Renal cortical epithelial cell (primary cell): ENCODE measurements around the gene PCNX1. TPM values are rescaled to one million over a fixed set of nuclear protein-coding genes. Genes with fewer than 3 reads are reported as not detected.
"Not testable (repeated sequence)": the region's sequence is repeated elsewhere in the genome, so short reads cannot be mapped to it uniquely, and the experiment has no call there.

ENCODE experiments used
- DNase-seq: peaks from one replicate; pipeline ENCODE4 v3.0.0-alpha.2; 2011; ENCODE audit warnings: low read depth
- total RNA-seq: library from RNA; depleted of rRNA; stranded (reverse); fragments of >200 nt; gene quantifications from 2 replicates; pipeline ENCODE4 v1.2.3, GENCODE V29; 2014

Gene PCNX1
- total RNA-seq, 1 donor from 2014 or later = 69.0 TPM

DNA sequence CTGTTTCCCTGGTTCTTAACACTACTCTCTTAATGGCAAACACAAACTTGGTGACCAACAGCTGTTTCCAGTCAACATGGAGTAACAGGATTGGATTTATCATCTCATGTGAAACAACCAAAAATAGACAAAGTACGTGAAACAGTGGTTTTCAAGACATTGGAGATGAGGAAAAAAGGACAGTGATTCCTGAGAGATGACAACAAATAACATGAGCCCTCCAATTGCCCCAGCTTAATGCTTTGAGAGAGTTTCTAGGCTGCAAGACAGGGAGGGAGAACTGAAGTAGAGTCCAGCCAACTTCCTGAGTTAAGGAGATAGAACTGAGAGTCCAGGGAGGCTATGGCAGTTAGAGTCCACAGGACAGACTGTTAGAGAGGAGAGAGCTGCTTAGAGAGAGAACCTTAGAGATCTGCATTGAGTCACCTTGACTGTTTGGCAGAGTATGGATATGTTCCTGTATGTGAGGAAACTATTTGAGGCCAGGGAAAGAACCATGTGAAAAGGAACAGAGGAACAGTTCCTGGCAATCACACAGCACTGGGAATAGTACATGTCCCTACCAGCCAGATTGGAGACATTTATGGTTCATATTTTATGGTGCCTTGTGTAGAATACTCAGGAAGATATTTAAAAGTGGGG is 106.4 kb downstream of the PCNX1 start:
- DNase-seq = no peak

DNA sequence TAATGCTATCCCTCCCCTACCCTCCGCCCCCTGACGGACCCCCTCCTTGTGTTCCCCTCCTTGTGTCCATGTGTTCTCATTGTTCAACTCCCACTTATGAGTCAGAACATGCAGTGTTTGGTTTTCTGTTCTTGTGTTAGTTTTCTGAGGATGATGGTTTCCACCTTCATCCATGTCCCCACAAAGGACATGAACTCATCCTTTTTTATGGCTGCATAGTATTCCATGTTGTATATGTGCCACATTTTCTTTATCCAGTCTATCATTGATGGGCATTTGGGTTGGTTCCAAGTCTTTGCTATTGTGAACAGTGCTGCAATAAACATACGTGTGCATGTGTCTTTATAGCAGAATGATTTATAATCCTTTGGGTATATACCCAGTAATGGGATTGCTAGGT is 112.7 kb downstream of the PCNX1 start:
- DNase-seq = not testable (repeated sequence)

DNA sequence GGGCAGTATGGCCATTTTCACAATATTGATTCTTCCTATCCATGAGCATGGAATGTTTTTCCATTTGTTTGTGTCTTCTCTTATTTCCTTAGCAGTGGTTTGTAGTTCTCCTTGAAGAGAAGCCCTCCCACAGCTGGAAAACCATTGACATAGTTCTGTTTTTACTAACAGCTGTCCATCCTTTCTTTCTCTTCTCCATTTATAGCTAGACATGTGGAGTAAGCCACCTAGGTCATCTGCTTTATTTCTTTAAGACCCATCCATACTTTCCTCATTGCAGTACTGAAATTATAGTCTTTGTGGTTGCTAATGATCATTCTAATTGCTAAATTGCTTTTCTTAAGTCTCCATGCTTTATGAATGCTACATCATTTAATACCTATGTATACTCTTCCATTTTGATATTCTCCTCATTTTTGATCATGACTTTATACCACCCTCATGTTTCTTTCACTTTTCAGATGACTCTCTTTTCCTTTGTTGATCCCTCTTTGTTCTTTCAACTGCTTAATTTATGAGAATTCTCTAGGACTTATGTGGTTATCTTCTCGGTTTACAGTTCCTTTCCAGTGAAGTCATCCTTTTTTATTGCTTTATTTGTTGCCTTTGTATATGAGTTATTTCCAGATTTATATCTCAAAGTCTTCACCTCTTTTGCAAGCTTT is 114.2 kb downstream of the PCNX1 start:
- DNase-seq = peak; percentile 58

DNA sequence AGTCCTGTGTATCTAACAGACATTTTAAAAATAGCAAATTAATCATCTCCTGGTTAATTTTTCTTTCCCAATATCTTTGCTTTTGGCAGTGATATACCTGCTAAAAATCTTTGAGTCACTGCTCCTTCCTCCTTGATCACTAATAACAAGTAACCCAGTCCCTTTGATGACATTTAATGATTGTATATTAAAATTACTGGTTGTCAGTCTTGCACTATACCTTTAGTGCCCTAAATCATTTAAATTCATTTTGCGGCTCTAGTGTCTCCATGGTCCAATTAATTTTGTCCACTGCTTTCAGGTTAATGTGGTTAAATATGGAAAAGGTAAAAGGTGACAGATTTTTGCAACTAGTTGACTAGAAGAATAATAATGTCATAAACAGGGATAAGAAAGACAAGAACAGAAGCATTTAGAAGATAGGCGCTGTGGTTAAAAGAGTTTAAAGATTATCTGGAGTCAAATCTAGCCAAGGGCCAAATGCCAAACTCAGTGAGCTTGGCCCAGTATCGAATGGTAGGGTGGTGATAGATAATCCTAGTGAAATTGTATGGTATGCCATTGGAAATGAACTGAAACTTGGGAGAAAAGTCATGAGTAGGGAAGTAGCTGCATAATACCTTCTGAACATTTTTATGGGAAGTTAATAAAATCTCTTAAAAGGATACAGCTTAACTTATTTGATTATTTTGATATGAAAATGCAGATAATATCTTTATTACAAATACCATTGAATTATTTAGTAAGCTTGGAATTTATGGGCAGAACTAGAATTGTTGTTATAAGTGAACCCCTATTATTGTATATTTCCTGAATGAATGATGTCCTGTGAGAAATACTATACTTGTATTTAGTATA is 115.0 kb downstream of the PCNX1 start:
- no peak for DNase-seq

DNA sequence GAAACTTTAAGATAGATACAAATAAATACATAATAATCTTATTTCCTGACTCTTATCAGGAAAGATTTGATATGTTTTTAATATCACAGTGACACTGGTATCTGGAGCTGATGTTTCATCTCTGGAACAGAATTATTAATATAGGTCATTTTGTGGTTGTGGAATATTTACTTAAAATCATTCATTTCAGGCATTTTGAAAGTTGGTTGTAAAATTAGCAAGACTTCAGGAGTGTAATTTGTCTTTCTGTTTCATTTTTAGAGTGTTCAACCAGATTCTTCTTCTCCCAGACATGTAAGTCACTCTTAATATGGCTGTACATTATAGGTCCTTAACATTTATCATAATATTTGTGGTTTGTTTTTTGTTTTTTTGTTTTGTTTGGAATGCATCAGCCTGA is 115.7 kb downstream of the PCNX1 start:
- DNase-seq = no peak

DNA sequence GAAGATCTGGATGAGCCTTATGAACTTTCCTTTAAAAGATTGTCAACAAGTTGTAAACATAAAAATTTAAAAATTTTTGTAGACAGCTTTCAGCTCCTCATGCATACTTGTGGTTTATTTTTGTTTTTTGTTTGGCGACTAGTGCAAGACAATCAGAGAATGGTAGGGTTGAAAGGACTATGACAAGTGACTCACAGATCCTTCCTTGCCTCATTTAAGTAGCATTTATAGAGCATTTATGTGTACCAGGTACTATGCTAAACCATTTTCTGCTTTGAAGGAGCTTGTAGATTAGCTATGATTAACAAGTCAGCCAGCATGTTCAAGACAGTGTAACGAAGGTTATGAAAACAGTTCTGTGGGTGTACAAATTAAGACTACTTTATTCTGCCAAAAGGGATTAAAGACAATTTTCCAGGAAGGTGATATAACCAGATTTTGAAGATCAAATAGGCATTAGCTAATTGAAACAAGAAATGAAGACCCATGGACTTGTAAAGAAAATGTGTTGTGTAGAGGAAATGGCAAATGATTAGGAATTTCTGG is 122.0 kb downstream of the PCNX1 start:
- peak; percentile 50 for DNase-seq

DNA sequence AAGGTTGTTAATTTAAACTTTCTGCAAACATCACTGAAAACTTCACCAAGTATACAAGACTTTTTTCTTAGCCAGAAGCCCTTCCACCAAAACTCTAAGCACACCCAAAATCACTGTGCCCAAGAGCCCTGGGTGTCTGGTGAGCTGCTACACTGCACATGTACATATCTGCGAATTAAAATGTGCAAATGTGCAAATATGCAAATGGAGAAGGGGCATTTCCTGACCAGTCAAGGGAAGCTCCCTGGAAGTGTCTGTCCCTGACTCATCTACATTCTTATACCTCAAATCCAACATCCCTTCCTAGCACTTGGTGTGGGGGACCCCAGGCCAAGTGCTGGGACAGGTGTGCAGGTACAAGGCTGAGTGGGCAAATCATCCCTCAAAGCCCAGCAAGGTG is 123.7 kb downstream of the PCNX1 start:
- no peak for DNase-seq

DNA sequence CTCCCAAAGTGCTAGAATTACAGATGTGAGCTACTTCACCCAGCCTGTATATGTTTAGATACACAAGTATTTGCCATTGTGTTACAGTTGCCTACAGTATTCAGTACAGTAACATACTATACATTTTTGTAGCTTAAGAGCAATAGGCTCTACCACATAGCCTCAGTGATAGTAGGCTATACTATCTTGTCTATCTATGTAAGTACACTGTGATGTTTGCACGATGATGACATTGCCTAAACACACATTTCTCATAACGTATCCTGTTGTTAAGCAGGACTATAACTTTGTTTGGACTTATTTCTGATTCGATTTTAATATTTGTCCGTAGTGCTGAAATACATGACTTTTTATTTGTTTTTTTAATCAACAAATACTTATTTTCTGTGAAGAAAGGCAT is 129.2 kb downstream of the PCNX1 start:
- DNase-seq = no peak

DNA sequence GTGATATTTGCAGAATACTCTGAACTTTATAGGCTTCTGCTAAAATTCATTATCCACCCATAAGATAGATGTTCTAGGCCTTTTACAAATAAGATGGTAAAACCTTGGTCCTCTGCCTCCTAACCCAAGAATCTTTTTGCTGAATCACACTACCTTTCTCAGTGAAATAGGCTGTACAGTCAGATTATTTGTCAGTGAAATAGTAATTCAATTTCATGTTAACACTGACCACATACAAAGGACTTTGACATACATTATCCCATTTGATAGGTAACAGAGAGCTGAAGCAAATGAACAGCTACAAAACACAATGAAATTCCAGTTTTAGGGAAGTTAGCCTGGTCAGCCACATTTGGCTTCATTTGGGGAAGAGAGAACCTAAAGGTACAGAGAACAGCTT is 141.1 kb downstream of the PCNX1 start:
- no peak for DNase-seq

DNA sequence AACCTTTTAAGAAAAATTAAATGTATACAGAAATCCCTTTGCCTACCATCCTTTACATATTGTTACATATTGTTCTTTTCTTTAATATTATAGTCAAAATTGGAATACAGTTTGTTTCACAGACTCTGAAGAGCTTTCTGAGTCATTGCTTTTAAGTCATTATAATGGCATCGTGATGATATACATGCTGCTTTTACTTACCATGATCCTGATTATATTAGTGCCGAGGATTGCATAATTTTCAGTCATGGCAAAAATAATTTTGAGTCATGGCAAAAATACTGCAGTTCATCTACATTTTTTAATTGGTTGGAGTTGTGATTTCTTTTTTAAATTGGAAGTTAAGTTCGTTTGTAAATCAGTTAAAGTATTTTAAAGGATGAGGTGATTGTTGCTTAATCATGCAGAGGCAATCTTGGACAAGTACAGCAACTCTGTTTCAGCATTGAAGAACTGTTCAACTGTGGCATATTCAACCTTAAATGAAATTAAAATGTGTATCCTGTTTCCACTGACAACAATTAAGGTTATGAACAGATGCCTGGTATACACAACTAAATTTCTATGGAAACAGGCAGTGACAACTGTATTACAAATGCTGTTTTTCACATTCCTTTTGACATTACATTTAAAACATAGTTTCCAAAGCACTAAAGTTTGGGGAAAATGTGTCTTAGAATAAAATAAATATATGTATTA is 142.3 kb downstream of the PCNX1 start:
- no peak for DNase-seq

DNA sequence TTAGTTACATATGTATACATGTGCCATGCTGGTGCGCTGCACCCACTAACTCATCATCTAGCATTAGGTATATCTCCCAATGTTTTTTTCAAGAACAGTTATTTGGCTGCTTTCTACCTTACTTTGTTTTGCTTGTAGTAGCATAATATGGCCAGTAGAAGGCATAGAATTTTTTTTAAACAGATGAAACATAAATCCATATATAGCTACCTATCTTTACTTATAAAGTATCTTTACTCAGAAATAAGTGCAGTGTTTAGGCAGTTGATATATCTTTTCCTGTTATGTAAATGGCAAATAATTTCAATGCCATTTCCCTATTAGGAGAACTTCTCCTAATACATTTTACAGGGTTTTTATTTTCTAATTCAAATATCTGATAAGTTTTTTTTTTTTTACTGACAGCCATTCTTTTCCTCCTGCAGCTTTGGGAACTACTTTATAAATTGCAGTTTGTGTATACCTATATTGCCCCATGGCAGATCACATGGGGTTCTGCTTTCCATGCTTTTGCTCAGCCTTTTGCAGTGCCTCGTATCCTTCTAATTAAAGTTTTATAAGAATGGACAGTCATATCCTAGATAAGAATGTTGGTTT is 143.1 kb downstream of the PCNX1 start:
- peak; percentile 23 for DNase-seq

DNA sequence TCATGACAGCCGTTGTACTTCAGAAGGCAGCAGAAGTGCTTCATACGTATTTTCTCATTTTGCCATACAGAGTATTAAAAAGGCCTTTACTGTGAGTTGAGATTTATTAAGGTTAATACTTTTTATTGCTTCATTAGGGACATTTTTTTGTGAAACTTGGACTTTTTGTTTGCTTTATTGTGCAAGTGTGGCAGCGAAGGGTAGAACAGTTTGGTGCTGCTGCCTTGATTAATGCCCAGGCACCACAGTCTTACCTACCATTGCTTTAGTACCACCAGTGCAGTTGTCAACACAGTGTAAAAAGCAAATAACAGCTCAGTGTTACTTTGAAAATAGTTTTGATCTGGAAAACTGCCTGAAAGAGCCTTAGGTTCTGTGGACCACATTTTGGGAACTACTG is 147.4 kb downstream of the PCNX1 start:
- DNase-seq = no peak

DNA sequence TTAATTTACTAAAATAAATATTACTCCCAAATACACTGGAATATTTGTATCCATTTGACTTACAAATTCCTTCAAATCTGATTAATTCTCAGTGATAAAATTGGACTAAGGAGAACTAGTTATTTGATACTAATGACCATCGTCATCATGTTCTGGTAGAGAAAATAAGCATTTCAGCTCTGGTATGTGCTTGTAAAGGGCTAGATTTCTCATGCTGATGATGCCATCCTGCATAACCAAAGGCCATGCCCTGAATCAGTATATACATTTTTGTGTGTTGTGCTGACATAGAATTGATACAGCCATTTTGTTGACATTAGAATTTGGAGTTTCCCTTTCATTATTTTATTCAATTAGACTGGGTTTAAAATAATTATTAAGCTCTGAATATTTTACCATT is 148.9 kb downstream of the PCNX1 start:
- no peak for DNase-seq

DNA sequence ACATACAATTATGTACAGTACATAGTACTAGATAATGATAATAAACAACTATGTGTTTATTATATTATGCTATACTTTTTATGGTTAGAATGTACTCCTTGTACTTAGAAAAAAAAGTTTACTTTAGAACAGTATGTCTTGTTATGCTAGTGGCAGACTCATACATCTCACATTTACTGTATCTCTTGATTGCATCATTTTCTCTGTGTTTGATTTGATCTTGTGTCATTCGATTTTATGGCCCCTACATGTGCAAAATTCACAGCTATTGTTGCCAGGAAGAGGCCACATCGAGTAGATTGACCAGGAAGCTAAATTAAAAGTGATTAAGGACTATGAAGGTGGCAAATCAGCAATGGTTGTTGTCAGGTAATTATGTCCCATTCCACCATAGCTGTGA is 153.0 kb downstream of the PCNX1 start:
- no peak for DNase-seq

DNA sequence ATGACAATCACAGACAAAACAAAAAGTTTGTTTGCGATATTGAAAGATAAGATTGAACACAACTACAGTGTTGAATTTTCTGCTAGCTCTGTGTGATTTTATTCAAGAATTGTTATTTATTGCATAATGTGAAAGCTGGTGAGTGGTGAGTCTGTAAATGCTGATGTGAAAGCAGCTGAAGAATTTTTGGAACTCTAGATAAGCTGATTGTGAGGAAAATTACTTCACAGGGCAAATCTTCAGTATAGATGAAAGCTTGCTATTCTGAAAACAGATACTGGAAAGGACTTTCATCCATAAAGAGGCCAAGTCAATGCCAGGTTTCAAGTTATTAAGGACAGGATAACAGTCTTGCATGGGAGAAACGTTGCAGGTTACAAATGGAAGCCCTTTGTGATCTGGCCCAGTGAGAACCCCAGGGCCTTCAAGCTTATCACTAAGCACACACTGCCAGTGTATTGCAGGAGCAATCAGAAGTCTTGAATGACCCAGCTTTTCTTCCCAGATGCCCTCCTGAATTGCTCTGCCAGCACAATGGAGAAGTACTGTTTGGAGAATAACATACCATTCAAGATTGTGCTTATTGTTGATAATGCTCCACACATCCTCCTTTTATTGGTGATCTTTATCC is 153.7 kb downstream of the PCNX1 start:
- DNase-seq = no peak

DNA sequence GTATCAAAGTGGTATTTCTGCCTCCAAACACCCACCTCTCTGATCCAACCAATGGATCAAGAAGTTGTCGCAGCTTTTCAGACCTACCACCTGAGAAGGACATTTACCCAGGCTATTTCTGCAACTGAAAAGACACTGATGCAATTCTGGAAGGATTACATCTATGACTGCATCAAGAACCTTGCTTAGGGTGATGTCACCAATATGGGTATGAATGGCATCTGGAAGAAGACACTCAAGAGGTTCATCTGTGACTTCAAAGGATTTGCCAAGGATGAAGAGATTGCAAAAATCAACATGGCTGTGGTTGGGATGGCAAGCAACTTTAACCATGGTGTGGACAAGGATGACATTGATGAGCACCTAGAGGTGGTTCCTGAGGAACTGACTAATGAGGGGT is 154.2 kb downstream of the PCNX1 start:
- DNase-seq = no peak

DNA sequence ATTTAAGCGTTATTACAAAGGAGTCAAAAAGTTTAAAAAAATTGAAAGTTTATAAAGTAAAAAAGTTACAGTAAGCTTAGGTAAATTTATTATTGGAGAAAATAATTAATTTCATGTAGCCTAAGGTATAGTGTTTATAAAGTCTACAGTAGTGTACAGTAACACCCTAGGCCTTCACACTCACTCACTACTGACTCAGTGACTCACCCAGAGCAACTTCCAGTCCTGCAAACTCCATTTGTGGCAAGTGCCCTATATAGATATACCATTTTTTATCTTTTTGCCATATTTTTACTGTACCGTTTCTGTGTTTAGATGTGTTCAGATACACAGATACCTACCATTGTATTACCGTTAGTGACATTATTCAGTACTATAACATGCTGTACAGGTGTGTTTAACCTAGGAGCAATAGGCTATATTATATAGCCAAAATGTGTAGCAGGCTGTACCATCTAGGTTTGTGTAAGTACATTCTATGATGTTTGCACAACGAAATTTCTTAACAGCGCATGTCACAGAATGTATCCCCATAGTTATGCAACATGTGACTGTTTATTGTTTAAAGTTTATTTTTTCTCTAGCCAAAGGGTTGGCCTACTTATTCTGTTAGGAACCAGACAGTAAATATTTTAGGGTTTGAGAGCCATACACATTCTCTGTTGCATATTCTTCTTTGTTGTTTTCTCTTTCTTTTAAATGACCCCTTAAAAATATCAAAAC is 155.5 kb downstream of the PCNX1 start:
- no peak for DNase-seq

DNA sequence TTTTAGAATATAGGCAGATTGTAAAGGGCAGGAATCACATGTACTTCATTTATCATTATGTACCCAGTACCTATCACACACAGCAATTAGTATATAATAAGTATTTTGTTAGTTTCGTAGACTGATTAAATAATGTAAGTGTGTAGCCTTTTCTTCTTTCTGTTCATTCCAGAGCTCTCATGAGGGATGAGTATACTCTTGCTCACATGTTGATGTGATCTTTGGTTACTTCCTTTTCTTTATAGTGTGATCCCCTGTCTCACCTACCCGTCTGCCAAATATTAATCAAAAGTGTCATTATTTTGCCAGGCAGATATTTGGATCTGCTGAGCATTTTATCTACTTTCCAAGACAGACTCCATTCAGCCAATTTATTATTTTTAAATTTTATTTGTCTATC is 156.1 kb downstream of the PCNX1 start:
- DNase-seq = no peak

DNA sequence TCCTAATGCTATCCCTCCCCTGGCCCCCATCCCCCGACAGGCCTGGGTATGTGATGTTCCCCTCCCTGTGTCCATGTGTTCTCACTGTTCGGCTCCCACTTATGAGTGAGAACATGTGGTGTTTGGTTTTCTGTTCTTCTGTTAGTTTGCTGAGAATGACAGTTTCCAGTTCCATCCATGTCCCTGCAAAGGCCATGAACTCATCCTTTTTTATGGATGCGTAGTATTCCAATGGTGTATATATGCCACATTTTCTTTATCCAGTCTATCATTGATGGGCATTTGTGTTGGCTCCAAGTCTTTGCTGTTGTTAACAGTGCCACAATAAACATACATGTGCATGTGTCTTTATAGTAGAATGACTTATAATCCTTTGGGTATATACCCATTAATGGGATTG is 157.5 kb downstream of the PCNX1 start:
- not testable (repeated sequence) for DNase-seq

DNA sequence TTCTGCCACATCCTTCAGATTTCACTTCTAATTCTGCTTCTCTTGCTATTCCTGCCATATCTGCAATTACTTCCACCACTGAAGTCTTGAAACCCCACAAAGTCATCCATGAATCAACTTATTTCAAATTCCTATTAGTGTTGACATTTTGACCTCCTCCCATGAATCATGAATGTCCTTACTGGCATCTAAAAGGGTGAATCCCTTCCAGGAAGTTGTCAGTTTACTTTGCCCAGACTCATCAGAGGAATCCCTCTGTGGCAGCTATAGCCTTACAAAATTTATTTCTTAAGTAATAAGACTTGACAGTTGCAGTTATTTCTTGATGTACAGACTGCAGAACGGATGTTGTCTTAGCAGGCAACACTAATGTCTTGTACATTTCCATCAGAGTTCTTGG is 162.9 kb downstream of the PCNX1 start:
- DNase-seq = peak; percentile 24
